Esophagus squamous epithelium (tissue), 4 donors: ENCODE data around the gene NLRP4.

ENCODE experiments used
- CTCF ChIP-seq, 6 experiments: fragments of 450-650 bp in 4 of 6; fragments of 200-600 bp in 2 of 6; sonication (generic) in 2 of 6; IDR thresholded peaks; one replicate each; pipeline ENCODE4 v1.5.1; 2016 to 2019; ENCODE audit warnings: antibody characterized with exemption in 6 of 6, mild to moderate bottlenecking in 4 of 6, moderate library complexity in 4 of 6
- POLR2A ChIP-seq, 4 donors: fragments of 450-650 bp; IDR thresholded peaks; one replicate each; pipeline ENCODE4 v1.6.1; 2017; ENCODE audit warnings: antibody characterized with exemption in 4 of 4, mild to moderate bottlenecking in 4 of 4, moderate library complexity in 3 of 4

- no peak for TF ChIP-seq CTCF (IDR thresholded peaks at IDR 0.05)
- no peak for TF ChIP-seq POLR2A (IDR thresholded peaks at IDR 0.05)
Observed at GRCh38 chr19:55795021-55795420, 41.3 kb upstream of the NLRP4 start.
